NB4 (cell line): ENCODE data around the gene MGMT.

Experiments used
- CTCF ChIP-seq: IDR thresholded peaks from one replicate; pipeline ENCODE4 v1.5.1; 2012; ENCODE audit warnings: low read depth, low read length
- MAX ChIP-seq: IDR thresholded peaks from 2 replicates; pipeline ENCODE4 v1.6.1; 2011; ENCODE audit warnings: low read depth, low read length
- MYC ChIP-seq: IDR thresholded peaks from 2 replicates; pipeline ENCODE4 v1.6.1; 2011; ENCODE audit warnings: low read depth, low read length
- POLR2A ChIP-seq: IDR thresholded peaks from 2 replicates; pipeline ENCODE4 v1.6.1; 2011; ENCODE audit warnings: mild to moderate bottlenecking; ENCODE audit not compliant: insufficient read length; ENCODE audit errors: extremely low read depth

- TF ChIP-seq CTCF (no peak), POLR2A (no peak), MYC (no peak), MAX (no peak)
Measured at GRCh38 chr10:129589546-129589945, 122.5 kb downstream of the MGMT start.
